ENCODE measurements around the gene RNF157. TPM values are rescaled to one million over a fixed set of nuclear protein-coding genes. Genes with fewer than 3 reads are reported as not detected.

RNF157 gene
- total and polyA plus RNA-seq, 2 of the 13 experiments (the other 11 are each of a cell fraction or from before 2014, with no cell fraction given), result 0.44 to 1.5 TPM

DNA sequence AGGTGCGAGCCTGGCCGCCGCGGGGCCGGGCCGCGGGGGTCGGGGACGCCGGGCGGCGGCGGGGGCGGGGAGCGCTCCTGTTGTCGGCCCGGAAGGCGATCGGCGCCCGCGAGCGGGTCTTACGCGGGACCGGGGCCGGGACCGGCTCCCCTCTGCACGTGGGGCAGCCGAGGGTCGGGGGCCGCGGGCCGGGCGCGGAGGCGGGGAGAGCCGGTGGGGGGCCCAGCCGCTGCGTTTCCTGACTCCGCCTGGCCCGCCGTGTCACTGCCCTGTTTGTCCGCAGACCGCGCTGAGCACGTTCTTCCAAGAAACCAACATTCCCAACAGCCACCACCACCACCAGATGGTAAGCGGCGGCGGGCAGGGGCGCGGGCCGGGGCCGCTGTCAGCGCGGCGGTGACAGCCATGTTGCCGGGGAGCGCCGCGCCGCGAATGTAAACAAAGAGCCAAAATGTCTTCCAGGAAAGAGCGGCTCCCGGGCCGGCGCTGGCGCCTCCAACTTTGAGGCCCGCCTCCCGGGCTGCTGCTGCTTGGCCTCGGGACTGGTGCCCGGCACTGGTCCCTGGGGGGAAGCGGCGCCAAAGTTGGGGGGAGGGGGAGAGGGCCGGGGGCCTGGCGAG is 25.4 kb upstream of the RNF157 start (continued):
- TF ChIP-seq, protein P1, sequence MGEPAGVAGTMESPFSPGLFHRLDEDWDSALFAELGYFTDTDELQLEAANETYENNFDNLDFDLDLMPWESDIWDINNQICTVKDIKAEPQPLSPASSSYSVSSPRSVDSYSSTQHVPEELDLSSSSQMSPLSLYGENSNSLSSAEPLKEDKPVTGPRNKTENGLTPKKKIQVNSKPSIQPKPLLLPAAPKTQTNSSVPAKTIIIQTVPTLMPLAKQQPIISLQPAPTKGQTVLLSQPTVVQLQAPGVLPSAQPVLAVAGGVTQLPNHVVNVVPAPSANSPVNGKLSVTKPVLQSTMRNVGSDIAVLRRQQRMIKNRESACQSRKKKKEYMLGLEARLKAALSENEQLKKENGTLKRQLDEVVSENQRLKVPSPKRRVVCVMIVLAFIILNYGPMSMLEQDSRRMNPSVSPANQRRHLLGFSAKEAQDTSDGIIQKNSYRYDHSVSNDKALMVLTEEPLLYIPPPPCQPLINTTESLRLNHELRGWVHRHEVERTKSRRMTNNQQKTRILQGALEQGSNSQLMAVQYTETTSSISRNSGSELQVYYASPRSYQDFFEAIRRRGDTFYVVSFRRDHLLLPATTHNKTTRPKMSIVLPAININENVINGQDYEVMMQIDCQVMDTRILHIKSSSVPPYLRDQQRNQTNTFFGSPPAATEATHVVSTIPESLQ (CRISPR knock-in tag; conservative IDR thresholded peaks at IDR 0.05), result no peak
- TF ChIP-seq ADNP (CRISPR knock-in tag; IDR thresholded peaks at IDR 0.05), result no peak
- no peak for TF ChIP-seq ZNF17 (CRISPR knock-in tag; IDR thresholded peaks at IDR 0.05)
- TF ChIP-seq IRF2 (CRISPR knock-in tag; IDR thresholded peaks at IDR 0.05), result no peak
- TF ChIP-seq, protein P2, sequence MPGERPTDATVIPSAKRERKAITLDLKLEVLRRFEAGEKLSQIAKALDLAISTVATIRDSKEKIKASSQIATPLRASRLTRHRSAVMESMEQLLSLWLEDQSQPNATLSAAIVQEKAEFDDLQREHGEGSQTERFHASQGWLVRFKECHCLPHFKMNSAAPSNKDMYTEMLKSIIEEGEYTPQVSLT (CRISPR knock-in tag; IDR thresholded peaks at IDR 0.05; ENCODE audit: borderline replicate concordance, low read depth), result no peak
- peak; percentile 41 for TF ChIP-seq ASH2L (IDR thresholded peaks at IDR 0.05; ENCODE audit: insufficient read length, low read depth, low read length)
- TF ChIP-seq ZNF670 (CRISPR knock-in tag; IDR thresholded peaks at IDR 0.05; ENCODE audit: borderline replicate concordance), result no peak
- TF ChIP-seq KMT2A (CRISPR knock-in tag; IDR thresholded peaks at IDR 0.05), result no peak; the same call in 1 of the 2 replicates
- TF ChIP-seq ZNF296 (CRISPR knock-in tag; conservative IDR thresholded peaks at IDR 0.05), result no peak
- no peak for TF ChIP-seq NFE2L2 (IDR thresholded peaks at IDR 0.05; ENCODE audit: low read length)
- TF ChIP-seq ZFP37 (CRISPR knock-in tag; IDR thresholded peaks at IDR 0.05; ENCODE audit: borderline replicate concordance), result no peak; the same call in 1 of the 2 replicates
- TF ChIP-seq, protein P3, sequence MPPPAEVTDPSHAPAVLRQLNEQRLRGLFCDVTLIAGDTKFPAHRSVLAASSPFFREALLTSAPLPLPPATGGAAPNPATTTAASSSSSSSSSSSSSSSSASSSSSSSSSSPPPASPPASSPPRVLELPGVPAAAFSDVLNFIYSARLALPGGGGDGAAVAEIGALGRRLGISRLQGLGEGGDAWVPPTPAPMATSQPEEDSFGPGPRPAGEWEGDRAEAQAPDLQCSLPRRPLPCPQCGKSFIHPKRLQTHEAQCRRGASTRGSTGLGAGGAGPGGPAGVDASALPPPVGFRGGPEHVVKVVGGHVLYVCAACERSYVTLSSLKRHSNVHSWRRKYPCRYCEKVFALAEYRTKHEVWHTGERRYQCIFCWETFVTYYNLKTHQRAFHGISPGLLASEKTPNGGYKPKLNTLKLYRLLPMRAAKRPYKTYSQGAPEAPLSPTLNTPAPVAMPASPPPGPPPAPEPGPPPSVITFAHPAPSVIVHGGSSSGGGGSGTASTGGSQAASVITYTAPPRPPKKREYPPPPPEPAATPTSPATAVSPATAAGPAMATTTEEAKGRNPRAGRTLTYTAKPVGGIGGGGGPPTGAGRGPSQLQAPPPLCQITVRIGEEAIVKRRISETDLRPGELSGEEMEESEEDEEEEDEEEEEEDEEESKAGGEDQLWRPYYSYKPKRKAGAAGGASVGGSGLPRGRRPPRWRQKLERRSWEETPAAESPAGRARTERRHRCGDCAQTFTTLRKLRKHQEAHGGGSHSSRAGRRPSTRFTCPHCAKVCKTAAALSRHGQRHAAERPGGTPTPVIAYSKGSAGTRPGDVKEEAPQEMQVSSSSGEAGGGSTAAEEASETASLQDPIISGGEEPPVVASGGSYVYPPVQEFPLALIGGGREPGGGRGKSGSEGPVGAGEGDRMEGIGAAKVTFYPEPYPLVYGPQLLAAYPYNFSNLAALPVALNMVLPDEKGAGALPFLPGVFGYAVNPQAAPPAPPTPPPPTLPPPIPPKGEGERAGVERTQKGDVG (CRISPR knock-in tag; IDR thresholded peaks at IDR 0.05; ENCODE audit: borderline replicate concordance), result no peak
- TF ChIP-seq ZNF343 (CRISPR knock-in tag; IDR thresholded peaks at IDR 0.05), result 0 out of 2 replicates have a peak, but pooled peaks have one; percentile 65
- TF ChIP-seq SNRNP70 (IDR thresholded peaks at IDR 0.05; ENCODE audit: low read depth, low read length), result no peak
- TF ChIP-seq HMG20B (CRISPR knock-in tag; conservative IDR thresholded peaks at IDR 0.05), result no peak
- TF ChIP-seq, protein P4, sequence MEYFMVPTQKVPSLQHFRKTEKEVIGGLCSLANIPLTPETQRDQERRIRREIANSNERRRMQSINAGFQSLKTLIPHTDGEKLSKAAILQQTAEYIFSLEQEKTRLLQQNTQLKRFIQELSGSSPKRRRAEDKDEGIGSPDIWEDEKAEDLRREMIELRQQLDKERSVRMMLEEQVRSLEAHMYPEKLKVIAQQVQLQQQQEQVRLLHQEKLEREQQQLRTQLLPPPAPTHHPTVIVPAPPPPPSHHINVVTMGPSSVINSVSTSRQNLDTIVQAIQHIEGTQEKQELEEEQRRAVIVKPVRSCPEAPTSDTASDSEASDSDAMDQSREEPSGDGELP (IDR thresholded peaks at IDR 0.05; ENCODE audit: borderline replicate concordance, low read depth), result no peak
- TF ChIP-seq, protein P5, sequence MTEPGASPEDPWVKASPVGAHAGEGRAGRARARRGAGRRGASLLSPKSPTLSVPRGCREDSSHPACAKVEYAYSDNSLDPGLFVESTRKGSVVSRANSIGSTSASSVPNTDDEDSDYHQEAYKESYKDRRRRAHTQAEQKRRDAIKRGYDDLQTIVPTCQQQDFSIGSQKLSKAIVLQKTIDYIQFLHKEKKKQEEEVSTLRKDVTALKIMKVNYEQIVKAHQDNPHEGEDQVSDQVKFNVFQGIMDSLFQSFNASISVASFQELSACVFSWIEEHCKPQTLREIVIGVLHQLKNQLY (CRISPR knock-in tag; IDR thresholded peaks at IDR 0.05), result no peak
- TF ChIP-seq, protein P6, sequence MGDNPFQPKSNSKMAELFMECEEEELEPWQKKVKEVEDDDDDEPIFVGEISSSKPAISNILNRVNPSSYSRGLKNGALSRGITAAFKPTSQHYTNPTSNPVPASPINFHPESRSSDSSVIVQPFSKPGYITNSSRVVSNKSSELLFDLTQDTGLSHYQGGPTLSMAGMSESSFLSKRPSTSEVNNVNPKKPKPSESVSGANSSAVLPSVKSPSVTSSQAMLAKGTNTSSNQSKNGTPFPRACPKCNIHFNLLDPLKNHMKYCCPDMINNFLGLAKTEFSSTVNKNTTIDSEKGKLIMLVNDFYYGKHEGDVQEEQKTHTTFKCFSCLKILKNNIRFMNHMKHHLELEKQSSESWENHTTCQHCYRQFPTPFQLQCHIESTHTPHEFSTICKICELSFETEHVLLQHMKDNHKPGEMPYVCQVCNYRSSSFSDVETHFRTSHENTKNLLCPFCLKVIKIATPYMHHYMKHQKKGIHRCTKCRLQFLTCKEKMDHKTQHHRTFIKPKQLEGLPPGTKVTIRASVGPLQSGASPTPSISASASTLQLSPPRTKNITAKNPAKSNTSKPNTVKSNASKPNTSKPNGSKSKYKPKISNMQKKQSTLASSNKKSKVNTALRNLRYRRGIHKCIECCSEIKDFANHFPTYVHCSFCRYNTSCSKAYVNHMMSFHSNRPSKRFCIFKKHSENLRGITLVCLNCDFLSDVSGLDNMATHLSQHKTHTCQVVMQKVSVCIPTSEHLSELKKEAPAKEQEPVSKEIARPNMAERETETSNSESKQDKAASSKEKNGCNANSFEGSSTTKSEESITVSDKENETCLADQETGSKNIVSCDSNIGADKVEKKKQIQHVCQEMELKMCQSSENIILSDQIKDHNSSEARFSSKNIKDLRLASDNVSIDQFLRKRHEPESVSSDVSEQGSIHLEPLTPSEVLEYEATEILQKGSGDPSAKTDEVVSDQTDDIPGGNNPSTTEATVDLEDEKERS (CRISPR knock-in tag; IDR thresholded peaks at IDR 0.05), result no peak
- no peak for TF ChIP-seq DNMT3B (CRISPR knock-in tag; conservative IDR thresholded peaks at IDR 0.05)
